ENCODE data around the gene ZNF438. TPM values are rescaled to one million over a fixed set of nuclear protein-coding genes. Genes with fewer than 3 reads are reported as not detected.

ZNF438 gene
- total and polyA plus RNA-seq, 2 of the 13 experiments (the other 11 are each of a cell fraction or from before 2014, with no cell fraction given) = 0.75 to 0.83 TPM

DNA sequence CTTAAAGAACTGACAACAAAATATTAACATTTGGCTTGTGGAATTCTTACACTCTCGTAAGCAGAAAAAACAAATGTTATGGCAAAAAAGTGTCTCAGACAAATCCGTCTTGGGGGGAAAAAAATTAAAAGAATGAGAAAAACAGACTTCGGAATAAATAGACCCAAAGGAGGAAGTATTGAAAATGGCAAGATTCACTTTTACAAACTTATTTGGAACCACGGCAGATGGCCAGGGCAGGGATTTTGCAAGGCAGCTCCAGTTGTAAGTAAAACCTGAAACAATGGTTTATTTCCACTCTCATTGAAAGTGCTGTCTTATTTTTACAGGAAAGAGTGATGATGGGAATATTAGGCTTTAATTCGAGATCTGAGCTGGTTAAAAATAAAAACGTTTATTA lies 1.5 kb upstream of the ZNF438 start:
- ChIA-PET CTCF (ENCODE audit: low intra/inter-chr PET ratio, low total read pairs) (no interaction called here), POLR2A (no interaction called here)
- TF ChIP-seq MZF1 (CRISPR knock-in tag; IDR thresholded peaks at IDR 0.05; ENCODE audit: borderline replicate concordance) (no peak), ZSCAN25 (CRISPR knock-in tag; IDR thresholded peaks at IDR 0.05) (no peak), ATF7 (IDR thresholded peaks at IDR 0.05) (no peak), ATF7 (CRISPR knock-in tag; IDR thresholded peaks at IDR 0.05) (no peak), ISL2 (CRISPR knock-in tag; IDR thresholded peaks at IDR 0.05) (no peak), MXD1 (CRISPR knock-in tag; IDR thresholded peaks at IDR 0.05) (no peak), NFATC3 (CRISPR knock-in tag; IDR thresholded peaks at IDR 0.05) (no peak), UBTF (CRISPR knock-in tag; IDR thresholded peaks at IDR 0.05) (no peak), THAP8 (CRISPR knock-in tag; IDR thresholded peaks at IDR 0.05; ENCODE audit: borderline replicate concordance) (no peak), SP1 (IDR thresholded peaks at IDR 0.05) (no peak), SP1 (CRISPR knock-in tag; IDR thresholded peaks at IDR 0.05) (no peak), ZFP1 (CRISPR knock-in tag; IDR thresholded peaks at IDR 0.05) (no peak), MED1 (CRISPR knock-in tag; IDR thresholded peaks at IDR 0.05) (no peak), HINFP (CRISPR knock-in tag; IDR thresholded peaks at IDR 0.05; ENCODE audit: low read depth) (no peak), GTF3A (CRISPR knock-in tag; conservative IDR thresholded peaks at IDR 0.05) (no peak), EEA1 (CRISPR knock-in tag; IDR thresholded peaks at IDR 0.05; ENCODE audit: borderline replicate concordance) (no peak), MAX (IDR thresholded peaks at IDR 0.05) (no peak)
- TF ChIP-seq, protein P1, sequence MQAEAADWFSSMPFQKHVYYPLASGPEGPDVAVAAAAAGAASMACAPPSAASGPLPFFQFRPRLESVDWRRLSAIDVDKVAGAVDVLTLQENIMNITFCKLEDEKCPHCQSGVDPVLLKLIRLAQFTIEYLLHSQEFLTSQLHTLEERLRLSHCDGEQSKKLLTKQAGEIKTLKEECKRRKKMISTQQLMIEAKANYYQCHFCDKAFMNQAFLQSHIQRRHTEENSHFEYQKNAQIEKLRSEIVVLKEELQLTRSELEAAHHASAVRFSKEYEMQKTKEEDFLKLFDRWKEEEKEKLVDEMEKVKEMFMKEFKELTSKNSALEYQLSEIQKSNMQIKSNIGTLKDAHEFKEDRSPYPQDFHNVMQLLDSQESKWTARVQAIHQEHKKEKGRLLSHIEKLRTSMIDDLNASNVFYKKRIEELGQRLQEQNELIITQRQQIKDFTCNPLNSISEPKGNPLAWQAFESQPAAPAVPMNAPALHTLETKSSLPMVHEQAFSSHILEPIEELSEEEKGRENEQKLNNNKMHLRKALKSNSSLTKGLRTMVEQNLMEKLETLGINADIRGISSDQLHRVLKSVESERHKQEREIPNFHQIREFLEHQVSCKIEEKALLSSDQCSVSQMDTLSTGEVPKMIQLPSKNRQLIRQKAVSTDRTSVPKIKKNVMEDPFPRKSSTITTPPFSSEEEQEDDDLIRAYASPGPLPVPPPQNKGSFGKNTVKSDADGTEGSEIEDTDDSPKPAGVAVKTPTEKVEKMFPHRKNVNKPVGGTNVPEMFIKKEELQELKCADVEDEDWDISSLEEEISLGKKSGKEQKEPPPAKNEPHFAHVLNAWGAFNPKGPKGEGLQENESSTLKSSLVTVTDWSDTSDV (CRISPR knock-in tag; IDR thresholded peaks at IDR 0.05) = no peak

More for the DNA sequence above, 1.5 kb upstream of the ZNF438 start:
- BruUV-seq (replicated peaks) = no TSS peak
- Histone ChIP-seq H2AFZ (ENCODE audit: low read length) (no peak overlapping the region), H3K27me3 (ENCODE audit: control insufficient read depth in 1 of 2, insufficient read depth in 2 of 2, low read length in 2 of 2) (peaks cover 0 to 5% of the 10 kb centered on the region in 2 experiments; a peak in 1 of 5 replicates), H3K9me3 (ENCODE audit: low read length) (no peaks in the 10 kb centered on the region), H4K20me1 (ENCODE audit: insufficient read depth, low read length) (no peaks in the 10 kb centered on the region), H3K27ac (ENCODE audit: extremely low read length, insufficient read depth, low read length) (no peak overlapping the region), H3K4me2 (ENCODE audit: low read depth, low read length) (no peak overlapping the region), H3K4me3 (replicated peaks in 1 of 3; ENCODE audit: insufficient read depth in 1 of 3, low read depth in 2 of 3, low read length in 3 of 3) (no peak overlapping the region), H3K79me2 (ENCODE audit: insufficient read depth, low read length) (no peaks in the 10 kb centered on the region), H3K36me3 (replicated peaks in 1 of 2; ENCODE audit: control insufficient read depth in 1 of 2, insufficient read depth in 2 of 2, low read length in 2 of 2) (no peaks in the 10 kb centered on the region), H3K4me1 (ENCODE audit: insufficient read depth, low read length) (peaks cover 24% of the 10 kb centered on the region), H3K9ac (ENCODE audit: insufficient read depth, low read depth, low read length) (no peak overlapping the region)
- in situ Hi-C loops (cut with HindIII; ENCODE audit: extremely low pct_ligation_motif_present, low pct_unique_long_range_greater_than_20kb) = no loop called here
- 66% methylated on average over 6 of the region's 6 CpGs for WGBS (ENCODE audit: low lambda C conversion rate)
- no peak for DNase-seq (ENCODE audit: low spot score)
- ATAC-seq = no peak
- FAIRE-seq = no peak
- intact Hi-C loops (cut with micrococcal nuclease; ENCODE audit: unreplicated experiment) = no loop called here

All from HepG2 (cell line).